Left hindlimb (tissue), 1 donor: Measurements from ENCODE around the gene CEP19.

Experiments
- DNase-seq: peaks from one replicate; pipeline ENCODE4 v3.0.0-alpha.2; 2018

CEP19 gene

DNA sequence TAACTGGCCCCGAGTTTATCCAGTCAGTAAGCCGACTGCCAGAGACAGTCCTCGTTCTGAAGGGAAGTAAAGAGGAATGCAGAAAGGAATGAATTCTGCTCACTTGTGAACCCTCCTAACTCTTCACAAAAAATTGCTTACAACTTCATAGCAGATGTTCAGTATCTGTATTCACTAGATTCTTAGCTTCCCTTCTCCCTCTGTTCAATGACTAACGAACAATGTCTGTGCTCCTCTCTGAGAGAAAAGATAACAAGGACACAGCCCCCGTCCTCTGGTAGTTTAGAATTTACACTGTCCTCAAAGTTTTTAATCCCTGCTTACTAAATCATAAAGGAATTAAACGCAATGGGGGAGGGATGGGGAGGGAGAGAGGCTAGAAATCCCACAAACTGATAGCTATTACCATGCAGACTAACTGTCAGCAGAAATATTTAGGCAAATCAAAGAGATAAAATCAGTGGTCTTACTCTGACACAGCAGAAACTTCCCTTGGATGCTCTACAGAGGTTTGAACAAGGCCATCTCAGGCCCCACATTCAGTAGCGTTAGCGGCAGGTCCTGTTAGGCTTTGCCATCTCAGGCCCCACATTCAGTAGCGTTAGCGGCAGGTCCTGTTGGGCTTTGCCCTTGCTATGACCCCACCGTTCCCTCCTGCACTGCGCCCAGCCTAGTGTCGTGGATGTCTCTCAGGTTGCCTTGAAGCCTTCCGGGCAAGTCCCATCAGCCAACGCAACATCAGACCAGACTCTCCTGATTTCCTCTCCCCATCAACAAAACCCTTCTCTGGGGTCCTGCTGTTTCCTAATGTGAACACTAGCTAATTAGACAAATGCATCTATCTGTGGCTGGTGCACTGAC lies 49.1 kb downstream of the CEP19 start:
- no peak for DNase-seq

DNA sequence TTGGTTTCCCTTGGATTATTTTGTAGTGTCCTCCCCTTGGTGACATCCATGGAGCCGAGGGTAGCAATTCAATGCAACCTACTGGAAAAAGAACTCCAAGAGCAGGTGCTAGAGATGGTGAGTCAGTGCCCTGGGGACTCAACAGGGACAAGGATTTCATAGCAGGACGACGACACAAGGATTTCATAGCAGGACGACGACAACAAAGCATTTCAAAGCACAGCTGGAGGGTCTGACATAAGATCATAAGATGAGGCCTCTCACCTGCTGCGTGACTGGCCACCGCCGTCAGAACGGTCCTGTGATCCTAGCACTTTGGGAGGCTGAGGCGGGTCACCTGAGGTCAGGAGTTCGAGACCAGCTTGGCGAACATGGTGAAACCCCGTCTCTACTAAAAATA lies 50.0 kb downstream of the CEP19 start:
- no peak for DNase-seq

DNA sequence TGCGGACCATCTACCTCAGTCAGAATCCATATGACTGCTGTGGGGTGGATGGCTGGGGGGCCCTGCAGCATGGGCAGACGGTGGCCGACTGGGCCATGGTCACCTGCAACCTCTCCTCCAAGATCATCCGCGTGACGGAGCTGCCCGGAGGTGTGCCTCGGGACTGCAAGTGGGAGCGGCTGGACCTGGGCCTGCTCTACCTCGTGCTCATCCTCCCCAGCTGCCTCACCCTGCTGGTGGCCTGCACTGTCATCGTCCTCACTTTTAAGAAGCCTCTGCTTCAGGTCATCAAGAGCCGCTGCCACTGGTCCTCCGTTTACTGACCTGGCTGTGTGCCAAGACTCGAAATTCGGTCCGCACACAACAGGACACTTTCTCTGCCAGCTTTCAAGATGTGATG lies 50.6 kb downstream of the CEP19 start:
- DNase-seq = no peak

DNA sequence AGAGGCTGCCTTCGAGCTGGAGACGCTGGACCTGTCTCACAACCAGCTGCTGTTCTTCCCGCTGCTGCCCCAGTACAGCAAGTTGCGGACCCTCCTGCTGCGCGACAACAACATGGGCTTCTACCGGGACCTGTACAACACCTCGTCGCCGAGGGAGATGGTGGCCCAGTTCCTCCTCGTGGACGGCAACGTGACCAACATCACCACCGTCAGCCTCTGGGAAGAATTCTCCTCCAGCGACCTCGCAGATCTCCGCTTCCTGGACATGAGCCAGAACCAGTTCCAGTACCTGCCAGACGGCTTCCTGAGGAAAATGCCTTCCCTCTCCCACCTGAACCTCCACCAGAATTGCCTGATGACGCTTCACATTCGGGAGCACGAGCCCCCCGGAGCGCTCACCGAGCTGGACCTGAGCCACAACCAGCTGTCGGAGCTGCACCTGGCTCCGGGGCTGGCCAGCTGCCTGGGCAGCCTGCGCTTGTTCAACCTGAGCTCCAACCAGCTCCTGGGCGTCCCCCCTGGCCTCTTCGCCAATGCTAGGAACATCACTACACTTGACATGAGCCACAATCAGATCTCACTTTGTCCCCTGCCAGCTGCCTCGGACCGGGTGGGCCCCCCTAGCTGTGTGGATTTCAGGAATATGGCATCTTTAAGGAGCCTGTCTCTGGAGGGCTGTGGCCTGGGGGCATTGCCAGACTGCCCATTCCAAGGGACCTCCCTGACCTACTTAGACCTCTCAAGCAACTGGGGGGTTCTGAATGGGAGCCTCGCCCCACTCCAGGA lies 51.5 kb downstream of the CEP19 start:
- DNase-seq = no peak

DNA sequence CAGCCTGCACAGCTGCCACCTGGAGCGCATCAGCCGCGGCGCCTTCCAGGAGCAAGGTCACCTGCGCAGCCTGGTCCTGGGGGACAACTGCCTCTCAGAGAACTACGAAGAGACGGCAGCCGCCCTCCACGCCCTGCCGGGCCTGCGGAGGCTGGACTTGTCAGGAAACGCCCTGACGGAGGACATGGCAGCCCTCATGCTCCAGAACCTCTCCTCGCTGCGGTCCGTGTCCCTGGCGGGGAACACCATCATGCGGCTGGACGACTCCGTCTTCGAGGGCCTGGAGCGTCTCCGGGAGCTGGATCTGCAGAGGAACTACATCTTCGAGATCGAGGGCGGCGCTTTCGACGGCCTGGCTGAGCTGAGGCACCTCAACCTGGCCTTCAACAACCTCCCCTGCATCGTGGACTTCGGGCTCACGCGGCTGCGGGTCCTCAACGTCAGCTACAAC lies 52.1 kb downstream of the CEP19 start:
- no peak for DNase-seq
